H1 (cell line): ENCODE measurements around the gene OTOS. TPM values are rescaled to one million over a fixed set of nuclear protein-coding genes. Genes with fewer than 3 reads are reported as not detected.
A peak's percentile ranks its signal among the peaks of the same experiment; 100 is the strongest.

Experiments used
- CTCF ChIA-PET: fragments of 300-600 bp; sonication (Branson Sonifier 250); formaldehyde crosslinking; loops from one replicate; lab custom pipeline; 2021; ENCODE audit not compliant: partially characterized antibody; lab: Charles Lee
- POLR2A ChIA-PET: fragments of 300-600 bp; sonication (Branson Sonifier 250); formaldehyde crosslinking; loops from one replicate; lab custom pipeline; 2021; ENCODE audit warnings: inconsistent platforms; ENCODE audit not compliant: partially characterized antibody; lab: Charles Lee
- DNase-seq, 2 experiments: peaks; one replicate each; pipeline versions ENCODE4 v3.0.0 to v3.0.0-alpha.2; 2010 to 2022; ENCODE audit warnings: low spot score in 2 of 2, low read depth in 1 of 2, mixed read lengths in 1 of 2
- FAIRE-seq: peaks from 2 replicates; lab custom pipeline; 2011; peaks lifted over from hg19 to GRCh38; lab: Jason Lieb, UNC
- H2AFZ ChIP-seq: 2 replicates; pipeline ENCODE4 v1.8.1; 2012; ENCODE audit warnings: low read length, inconsistent platforms
- H2AK5ac ChIP-seq: 2 replicates; pipeline ENCODE4 v1.6.1; 2013; ENCODE audit warnings: low read depth, low read length
- H2BK120ac ChIP-seq: replicated peaks from 2 replicates; pipeline ENCODE3; 2013; ENCODE audit warnings: low read depth, low read length, inconsistent platforms
- H2BK12ac ChIP-seq: 2 replicates; pipeline ENCODE4 v1.6.1; 2013; ENCODE audit warnings: low read depth, low read length
- H2BK15ac ChIP-seq: 2 replicates; pipeline ENCODE4 v1.6.1; 2013; ENCODE audit warnings: low read length
- H2BK20ac ChIP-seq: 2 replicates; pipeline ENCODE4 v1.6.1; 2013; ENCODE audit warnings: low read length
- H2BK5ac ChIP-seq: 2 replicates; pipeline ENCODE4 v1.6.1; 2013; ENCODE audit warnings: low read depth, low read length
- H3K14ac ChIP-seq: 2 replicates; pipeline ENCODE4 v1.6.1; 2013; ENCODE audit warnings: inconsistent platforms; ENCODE audit not compliant: insufficient read length
- H3K18ac ChIP-seq: 2 replicates; pipeline ENCODE4 v1.6.1; 2013; ENCODE audit warnings: low read length; ENCODE audit errors: extremely low read depth
- H3K23ac ChIP-seq: 2 replicates; pipeline ENCODE4 v1.6.1; 2013; ENCODE audit warnings: inconsistent platforms; ENCODE audit not compliant: insufficient read length
- H3K23me2 ChIP-seq: 2 replicates; pipeline ENCODE4 v1.6.1; 2013; ENCODE audit warnings: low read depth, low read length
- H3K27ac ChIP-seq: 2 replicates; pipeline ENCODE4 v1.6.1; 2011; ENCODE audit warnings: low read depth, low read length, inconsistent platforms
- H3K27me3 ChIP-seq, 4 experiments: replicated peaks in 1 of 4; 1 replicate in 1 of 4; 2 replicates in 3 of 4; pipeline versions ENCODE4 v1.6.1 to v1.8.1; 2011 to 2013; ENCODE audit warnings: low read length in 3 of 4, mild to moderate bottlenecking in 3 of 4, inconsistent platforms in 2 of 4, mixed read lengths in 2 of 4, moderate library complexity in 1 of 4; ENCODE audit not compliant: control insufficient read depth in 3 of 4, insufficient read depth in 3 of 4; ENCODE audit errors: extremely low read depth in 1 of 4
- H3K36me3 ChIP-seq, 4 experiments: 2 replicates each; pipeline versions ENCODE4 v1.6.1 to v1.8.1; 2011 to 2013; ENCODE audit warnings: mild to moderate bottlenecking in 4 of 4, low read length in 3 of 4, moderate library complexity in 2 of 4, control low read depth in 1 of 4, inconsistent platforms in 1 of 4; ENCODE audit not compliant: insufficient read depth in 4 of 4, control insufficient read depth in 2 of 4
- H3K4ac ChIP-seq: replicated peaks from 2 replicates; pipeline ENCODE3; 2013; ENCODE audit warnings: low read length, low read depth, mixed read lengths, inconsistent platforms; ENCODE audit not compliant: insufficient read length
- H3K4me1 ChIP-seq, 4 experiments: replicated peaks in 1 of 4; 1 replicate in 1 of 4; 2 replicates in 3 of 4; pipeline versions ENCODE4 v1.6.1 to v1.8.1; 2011 to 2013; ENCODE audit warnings: low read length in 3 of 4, inconsistent platforms in 2 of 4, mixed read lengths in 1 of 4; ENCODE audit not compliant: insufficient read depth in 4 of 4, control insufficient read depth in 3 of 4
- H3K4me2 ChIP-seq, 2 experiments: 2 replicates each; pipeline versions ENCODE4 v1.6.1 to v1.8.1; 2011 to 2013; ENCODE audit warnings: low read depth in 2 of 2, low read length in 2 of 2, control low read depth in 1 of 2, inconsistent platforms in 1 of 2, mild to moderate bottlenecking in 1 of 2; ENCODE audit not compliant: insufficient read depth in 1 of 2
- H3K4me3 ChIP-seq, 4 experiments: fragments of 200-600, 300-600 bp in 1 of 4; sonication (generic), shearing (Covaris generic), sonication (Bioruptor Twin) in 1 of 4; 2 replicates each; pipeline versions ENCODE4 v1.5.1 to v1.8.1; 2011 to 2016; ENCODE audit warnings: low read length in 4 of 4, low read depth in 3 of 4, control low read depth in 2 of 4, inconsistent platforms in 2 of 4, mild to moderate bottlenecking in 2 of 4, mixed read lengths in 1 of 4, moderate library complexity in 1 of 4; ENCODE audit not compliant: insufficient read depth in 2 of 4; ENCODE audit errors: extremely low read depth in 1 of 4
- H3K56ac ChIP-seq: replicated peaks from 2 replicates; pipeline ENCODE3; 2013; ENCODE audit warnings: low read depth, mild to moderate bottlenecking, mixed read lengths, low read length, inconsistent platforms; ENCODE audit not compliant: insufficient read length
- H3K79me1 ChIP-seq: 2 replicates; pipeline ENCODE4 v1.6.1; 2013; ENCODE audit warnings: low read depth, low read length, control low read depth
- H3K79me2 ChIP-seq, 2 experiments: 2 replicates each; pipeline versions ENCODE4 v1.6.1 to v1.8.1; 2012 to 2013; ENCODE audit warnings: low read length in 2 of 2, mild to moderate bottlenecking in 2 of 2, inconsistent platforms in 1 of 2; ENCODE audit not compliant: insufficient read depth in 2 of 2, control insufficient read depth in 1 of 2
- H3K9ac ChIP-seq, 4 experiments: replicated peaks in 1 of 4; 1 replicate in 1 of 4; 2 replicates in 3 of 4; pipeline versions ENCODE4 v1.6.1 to v1.8.1; 2011 to 2013; ENCODE audit warnings: low read depth in 3 of 4, low read length in 3 of 4, control low read depth in 2 of 4, mild to moderate bottlenecking in 2 of 4, moderate library complexity in 2 of 4, inconsistent platforms in 1 of 4; ENCODE audit errors: extremely low read depth in 1 of 4
- H3K9me3 ChIP-seq, 2 experiments: 2 replicates each; pipeline versions ENCODE4 v1.6.1 to v1.8.1; 2012 to 2013; ENCODE audit warnings: mild to moderate bottlenecking in 2 of 2, moderate library complexity in 2 of 2, control low read depth in 1 of 2, inconsistent platforms in 1 of 2, low read depth in 1 of 2, low read length in 1 of 2, mixed read lengths in 1 of 2; ENCODE audit not compliant: insufficient read depth in 2 of 2
- H4K20me1 ChIP-seq, 2 experiments: replicated peaks in 1 of 2; 2 replicates each; pipeline versions ENCODE3 to v1.8.1; 2011 to 2013; ENCODE audit warnings: inconsistent platforms in 2 of 2, low read length in 2 of 2, mild to moderate bottlenecking in 1 of 2; ENCODE audit not compliant: insufficient read depth in 2 of 2, control insufficient read depth in 1 of 2
- H4K5ac ChIP-seq: 2 replicates; pipeline ENCODE4 v1.6.1; 2013; ENCODE audit warnings: low read length, low read depth, mixed read lengths, inconsistent platforms; ENCODE audit not compliant: insufficient read length
- H4K8ac ChIP-seq: 2 replicates; pipeline ENCODE4 v1.8.0; 2013; ENCODE audit warnings: mild to moderate bottlenecking, moderate library complexity, low read length, inconsistent platforms; ENCODE audit not compliant: insufficient read depth; ENCODE audit errors: extremely low read depth
- H4K91ac ChIP-seq: replicated peaks from 2 replicates; pipeline ENCODE3; 2013; ENCODE audit warnings: low read length, mixed read lengths, inconsistent platforms; ENCODE audit not compliant: insufficient read length
- ASH2L ChIP-seq: fragments of 200-600, 300-600 bp; sonication (generic); IDR thresholded peaks from one replicate; pipeline ENCODE4 v1.7.1; 2017; ENCODE audit warnings: low read length
- ATF2 ChIP-seq: IDR thresholded peaks from 2 replicates; pipeline ENCODE4 v1.6.1; 2012; ENCODE audit warnings: low read length, inconsistent platforms
- CBX5 ChIP-seq: fragments of 300-800, 300-1000 bp; sonication (generic); IDR thresholded peaks from 2 replicates; pipeline ENCODE4 v1.7.1; 2016; ENCODE audit warnings: antibody characterized with exemption, low read length, low read depth
- CHD1 ChIP-seq: IDR thresholded peaks from 2 replicates; pipeline ENCODE4 v1.6.1; 2012; ENCODE audit warnings: low read depth, low read length, improper control_type of control experiment
- CHD2 ChIP-seq: IDR thresholded peaks from 2 replicates; pipeline ENCODE4 v1.6.1; 2012; ENCODE audit warnings: low read length, improper control_type of control experiment
- CTBP2 ChIP-seq: IDR thresholded peaks from 2 replicates; pipeline ENCODE4 v1.7.0; 2011; ENCODE audit warnings: borderline replicate concordance, mild to moderate bottlenecking, moderate library complexity, mixed read lengths, low read length; ENCODE audit not compliant: insufficient read depth, insufficient read length
- EZH2 ChIP-seq: fragments of 200-600 bp; sonication (generic); IDR thresholded peaks from 2 replicates; pipeline ENCODE4 v1.7.1; 2012; ENCODE audit warnings: low read depth, mild to moderate bottlenecking, moderate library complexity, low read length, inconsistent platforms; ENCODE audit not compliant: severe bottlenecking
- SAP30 ChIP-seq: fragments of 300-600 bp; sonication (generic); IDR thresholded peaks from 2 replicates; pipeline ENCODE4 v1.7.1; 2012; ENCODE audit warnings: low read length, moderate library complexity, mild to moderate bottlenecking, inconsistent platforms; ENCODE audit not compliant: insufficient read depth, insufficient replicate concordance
- USF2 ChIP-seq: IDR thresholded peaks from 2 replicates; pipeline ENCODE4 v1.6.1; 2011; ENCODE audit warnings: low read length, improper control_type of control experiment
- ZNF274 ChIP-seq: IDR thresholded peaks from 2 replicates; pipeline ENCODE4 v1.7.0; 2012; ENCODE audit warnings: low read length, borderline replicate concordance; ENCODE audit errors: extremely low read depth
- WGBS, 2 experiments: shearing (Covaris generic) in 1 of 2; methylation state at CpG; one replicate each; pipeline versions ENCODE4 v1.1.6 to v1.1.7; 2013 to 2015; ENCODE audit warnings: low lambda C conversion rate in 2 of 2, mixed read lengths in 2 of 2, inconsistent platforms in 1 of 2, low coverage in 1 of 2, missing lambda C conversion rate in 1 of 2; ENCODE audit not compliant: insufficient replicate concordance in 2 of 2, insufficient coverage in 1 of 2, insufficient read length in 1 of 2; ENCODE audit errors: extremely low coverage in 1 of 2, missing lambda C conversion rate in 1 of 2; 5-methylcytosine and 5-hydroxymethylcytosine counted together
- polyA plus RNA-seq, 7 experiments: library from polyadenylated mRNA; depleted of rRNA in 3 of 7; stranded (reverse) in 5 of 7; unstranded in 2 of 7; fragments of >200 nt in 5 of 7; fragments of 200-250 nt in 2 of 7; gene quantifications; 1 replicate in 5 of 7; 2 replicates in 1 of 7; 4 replicates in 1 of 7; pipeline versions ENCODE4 v1.2.1 to v1.2.3, GENCODE V29; 2011 to 2013; ENCODE audit warnings: missing spikeins in 2 of 7, mixed read lengths in 2 of 7
- total RNA-seq: library from RNA; stranded (reverse); fragmentation: NEBNext Ultra II Directional; extraction: Animal tissue kit (Norgen Biotek cat#: 25700); gene quantifications from 2 replicates; pipeline ENCODE4 v1.2.1, GENCODE V29; 2021

OTOS gene
- total and polyA plus RNA-seq, 2 of the 8 experiments (the other 6 are each of a cell fraction or from before 2014, with no cell fraction given) = 0.17 TPM; not detected in 1

- Histone ChIP-seq H3K14ac (no peak overlapping the region), H2BK120ac (no peak overlapping the region), H4K20me1 (no peaks in the 10 kb centered on the region), H2BK20ac (no peak overlapping the region), H3K36me3 (no peaks in the 10 kb centered on the region; a peak in 1 of 8 replicates), H3K9ac (no peak overlapping the region), H2AK5ac (no peak overlapping the region), H3K9me3 (no peaks in the 10 kb centered on the region), H3K27ac (no peak overlapping the region), H3K27me3 (peaks cover 0 to 8% (median 6%) of the 10 kb centered on the region in 4 experiments; a peak in 5 of 7 replicates), H3K4ac (no peak overlapping the region), H3K56ac (no peak overlapping the region), H3K4me1 (peaks cover 0 to 19% (median 11%) of the 10 kb centered on the region in 4 experiments; a peak in 6 of 7 replicates), H3K23me2 (peaks cover 6% of the 10 kb centered on the region; the same call in 1 of the 2 replicates), H2BK5ac (no peak overlapping the region), H3K18ac (no peak overlapping the region), H3K23ac (no peak overlapping the region), H3K79me1 (no peaks in the 10 kb centered on the region), H2BK12ac (no peak overlapping the region), H3K4me3 (no peak overlapping the region), H4K5ac (no peak overlapping the region), H4K8ac (peak overlapping the region; percentile 84; the same call in 1 of the 2 replicates), H2BK15ac (no peak overlapping the region), H3K79me2 (peaks cover 0 to 1% of the 10 kb centered on the region in 2 experiments; a peak in 2 of 4 replicates), H4K91ac (no peak overlapping the region), H2AFZ (no peak overlapping the region), H3K4me2 (no peak overlapping the region)
- WGBS, 2 experiments = 88% methylated on average over 11 of the region's 11 CpGs; no CpG with 5 or more reads in 1 of the 2 experiments
- DNase-seq = no peak
- no peak for FAIRE-seq
- ChIA-PET CTCF (no interaction called here), POLR2A (interaction anchor here (0.7 kb wide), 1 partner anchor 9 kb away, joined by 5 read pairs; no protein-coding TSS in a partner anchor)
- TF ChIP-seq ZNF274 = no peak
- TF ChIP-seq CHD1 = no peak
- no peak for TF ChIP-seq ASH2L
- no peak for TF ChIP-seq SAP30
- TF ChIP-seq USF2 = no peak
- no peak for TF ChIP-seq CBX5
- TF ChIP-seq ATF2 = no peak
- TF ChIP-seq CHD2 = no peak
- TF ChIP-seq CTBP2 = no peak
- no peak for TF ChIP-seq EZH2
These were observed 462 bp upstream of the OTOS start for GRCh38 chr2:240140920-240141319.
